SK-N-MC (cell line): ENCODE data around the gene PDZD2.
"Not testable (repeated sequence)": the region's sequence is repeated elsewhere in the genome, so short reads cannot be mapped to it uniquely, and the experiment has no call there.

Experiments used
- DNase-seq: peaks from one replicate; pipeline ENCODE4 v3.0.0-alpha.2; 2011; ENCODE audit warnings: low read depth, low spot score
- H3K27ac ChIP-seq: fragments of 200-600 bp; sonication (generic); 2 replicates; pipeline ENCODE4 v1.5.1; 2016; ENCODE audit warnings: mixed run types
- H3K36me3 ChIP-seq: fragments of 200-600 bp; sonication (generic); 2 replicates; pipeline ENCODE4 v1.6.1; 2017; ENCODE audit warnings: antibody characterized with exemption, low read length, mixed read lengths; ENCODE audit not compliant: insufficient read depth
- H3K4me3 ChIP-seq: fragments of 200-600 bp; sonication (generic); 2 replicates; pipeline ENCODE4 v1.5.1; 2016
- H3K9ac ChIP-seq: fragments of 200-600 bp; sonication (generic); 2 replicates; pipeline ENCODE4 v1.8.0; 2017; ENCODE audit warnings: mixed run types, mixed read lengths; ENCODE audit not compliant: insufficient read length
- H3K9me3 ChIP-seq: fragments of 200-600 bp; sonication (generic); 2 replicates; pipeline ENCODE4 v1.6.1; 2017; ENCODE audit warnings: low read depth, mild to moderate bottlenecking, antibody characterized with exemption, low read length, moderate library complexity, mixed read lengths
- EZH2 ChIP-seq: fragments of 200-600 bp; sonication (generic); IDR thresholded peaks from one replicate; pipeline ENCODE4 v1.6.1; 2017; ENCODE audit warnings: antibody characterized with exemption
- FOXP2 ChIP-seq: optimal IDR thresholded peaks from 2 replicates; pipeline ENCODE3; 2011; ENCODE audit warnings: mild to moderate bottlenecking, moderate library complexity; ENCODE audit not compliant: insufficient read depth; ENCODE audit errors: extremely low read length, control extremely low read depth
- POLR2AphosphoS5 ChIP-seq: IDR thresholded peaks from 2 replicates; pipeline ENCODE4 v1.6.1; 2012; ENCODE audit warnings: mild to moderate bottlenecking, low read depth, low read length, borderline replicate concordance

Gene PDZD2

DNA sequence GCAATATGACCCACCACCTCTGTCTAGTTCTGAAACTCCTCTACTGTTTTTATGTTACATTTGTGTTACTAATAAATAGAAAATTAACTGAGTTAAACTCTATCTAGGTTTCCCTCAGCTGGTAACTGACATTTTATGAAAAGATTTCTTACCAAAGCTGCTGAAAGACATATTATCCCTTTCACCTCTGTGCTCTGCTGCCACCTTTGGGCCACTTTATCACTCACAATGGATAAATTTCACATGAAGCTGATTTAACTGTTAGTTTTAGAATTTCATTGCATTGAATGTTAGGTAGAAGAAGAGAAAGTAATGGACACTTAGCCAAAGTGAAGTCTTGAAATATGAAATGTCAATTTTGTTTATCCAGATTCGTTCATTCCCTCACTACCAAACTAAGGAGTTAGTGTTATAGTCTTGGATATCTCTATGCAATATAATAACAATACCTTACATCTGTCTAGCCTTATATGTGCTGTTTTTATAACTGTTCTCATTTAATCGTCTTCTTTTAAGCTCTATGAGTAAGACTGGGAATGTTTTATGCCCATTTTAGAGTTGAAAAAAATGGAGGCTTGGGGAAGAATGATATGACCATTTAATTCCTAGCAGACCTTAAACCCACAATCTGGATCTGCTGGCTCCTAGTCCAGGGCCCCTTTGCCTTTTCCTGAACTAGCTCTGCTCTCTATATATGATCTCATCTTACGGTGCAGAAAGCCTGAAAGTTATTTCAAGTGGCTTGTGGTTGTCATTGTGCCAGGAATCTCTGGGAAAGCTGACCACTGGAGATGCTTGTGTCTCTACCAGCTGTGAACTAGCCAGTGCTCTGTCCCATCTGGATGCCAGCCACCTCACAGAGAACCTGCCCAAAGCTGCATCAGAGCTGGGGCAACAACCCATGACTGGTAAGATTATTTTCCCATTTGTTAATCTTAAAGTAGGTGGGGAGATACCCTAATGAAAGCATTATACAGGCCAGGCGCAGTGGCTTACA is 438.1 kb downstream of the PDZD2 start:
- Histone ChIP-seq H3K36me3 (no peaks in the 10 kb centered on the region), H3K9me3 (no peaks in the 10 kb centered on the region), H3K27ac (no peak overlapping the region), H3K4me3 (no peak overlapping the region), H3K9ac (no peak overlapping the region)
- TF ChIP-seq FOXP2, result no peak
- TF ChIP-seq EZH2, result no peak
- TF ChIP-seq POLR2AphosphoS5, result no peak
- DNase-seq, result no peak

DNA sequence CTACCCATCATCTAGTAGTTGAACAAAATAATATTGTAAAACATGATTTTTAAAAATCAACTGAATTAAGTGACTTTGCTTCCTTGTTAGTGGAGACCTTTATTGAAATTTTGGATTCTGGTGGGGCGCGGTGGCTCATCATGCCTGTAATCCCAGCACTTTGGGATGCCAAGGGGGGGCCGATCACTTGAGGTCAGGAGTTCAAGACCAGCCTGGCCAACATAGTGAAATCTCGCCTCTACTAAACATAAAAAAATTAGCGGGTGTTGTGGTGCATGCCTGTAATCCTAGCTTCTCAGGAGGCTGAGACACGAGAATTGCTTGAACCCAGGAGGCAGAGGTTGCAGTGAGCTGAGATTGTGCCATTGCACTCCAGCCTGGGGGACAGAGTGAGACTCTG is 439.9 kb downstream of the PDZD2 start:
- H3K9me3 ChIP-seq, DNase-seq, H3K27ac ChIP-seq, H3K4me3 ChIP-seq, H3K9ac ChIP-seq, H3K36me3 ChIP-seq: not testable (repeated sequence)

DNA sequence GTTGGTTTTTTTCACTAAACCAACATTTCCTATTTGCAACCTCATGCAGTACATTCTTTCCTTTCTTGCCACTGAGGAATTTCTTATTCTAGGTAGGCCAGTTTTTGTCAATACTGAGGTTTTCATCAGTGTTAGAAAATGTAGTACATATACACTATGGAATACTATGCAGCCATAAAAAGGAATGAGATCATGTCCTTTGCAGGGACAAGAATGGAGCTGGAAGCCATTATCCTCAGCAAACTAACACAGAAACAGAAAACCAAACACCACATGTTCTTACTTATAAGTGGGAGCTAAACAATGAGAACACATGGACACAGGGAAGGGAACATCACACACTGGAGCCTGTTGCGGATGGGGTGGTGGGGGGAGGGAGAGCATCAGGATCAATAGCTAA is 441.6 kb downstream of the PDZD2 start:
- not testable (repeated sequence) for H3K9me3 ChIP-seq, H3K36me3 ChIP-seq, H3K4me3 ChIP-seq

DNA sequence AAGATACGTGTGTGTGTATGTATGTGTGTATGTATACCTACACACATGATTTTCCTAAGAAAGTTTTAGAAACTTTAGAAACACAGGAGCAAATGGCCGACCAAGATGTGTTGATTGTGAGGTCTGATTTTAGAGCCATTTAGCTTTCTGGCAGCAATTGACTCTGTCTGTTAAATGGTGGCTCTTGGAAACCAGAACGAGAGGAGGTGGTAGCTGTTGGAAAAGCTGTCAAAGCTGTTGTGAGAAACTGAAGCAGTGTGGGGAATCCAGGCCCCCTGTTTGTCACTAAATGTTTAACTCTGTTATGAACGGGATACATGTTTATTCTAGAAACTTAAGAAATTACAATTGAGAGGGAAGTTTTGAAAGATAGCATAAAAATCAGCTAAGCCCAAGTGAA is 443.8 kb downstream of the PDZD2 start:
- H3K27ac ChIP-seq, result no peak overlapping the region
- H3K36me3 ChIP-seq, result no peaks in the 10 kb centered on the region
- TF ChIP-seq POLR2AphosphoS5 (no peak), EZH2 (no peak), FOXP2 (no peak)
- H3K9me3 ChIP-seq, result no peaks in the 10 kb centered on the region
- H3K4me3 ChIP-seq, result no peak overlapping the region
- no peak for DNase-seq
- H3K9ac ChIP-seq, result no peak overlapping the region

More for the DNA sequence above, 441.6 kb downstream of the PDZD2 start:
- not testable (repeated sequence) for H3K9ac ChIP-seq, DNase-seq, H3K27ac ChIP-seq

DNA sequence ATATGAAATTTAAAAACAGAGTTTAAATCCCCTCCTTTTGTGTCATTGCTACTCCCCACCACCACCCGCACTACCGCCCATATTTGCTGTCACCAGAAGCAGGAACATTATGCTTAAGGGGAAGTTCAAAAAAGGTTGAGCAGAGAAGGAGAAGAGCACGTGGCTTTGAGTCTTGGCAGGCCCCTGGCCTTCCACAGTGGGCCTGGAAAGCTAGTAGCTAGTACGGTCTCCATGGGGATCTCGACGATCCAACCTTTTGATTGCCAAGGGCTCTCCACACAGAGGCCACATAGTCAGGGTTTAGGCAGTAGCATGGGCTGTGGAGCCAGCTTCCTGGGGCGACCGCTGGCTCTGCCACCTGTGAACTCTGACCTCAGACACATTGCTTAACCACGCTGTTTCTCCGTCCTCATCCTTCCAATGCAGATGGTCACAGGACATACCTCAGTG is 445.1 kb downstream of the PDZD2 start:
- no peak overlapping the region for H3K9ac ChIP-seq
- no peak for DNase-seq
- no peak for TF ChIP-seq FOXP2
- TF ChIP-seq EZH2, result no peak
- no peak for TF ChIP-seq POLR2AphosphoS5
- H3K36me3 ChIP-seq, result no peaks in the 10 kb centered on the region
- no peaks in the 10 kb centered on the region for H3K9me3 ChIP-seq
- H3K4me3 ChIP-seq, result no peak overlapping the region
- no peak overlapping the region for H3K27ac ChIP-seq

DNA sequence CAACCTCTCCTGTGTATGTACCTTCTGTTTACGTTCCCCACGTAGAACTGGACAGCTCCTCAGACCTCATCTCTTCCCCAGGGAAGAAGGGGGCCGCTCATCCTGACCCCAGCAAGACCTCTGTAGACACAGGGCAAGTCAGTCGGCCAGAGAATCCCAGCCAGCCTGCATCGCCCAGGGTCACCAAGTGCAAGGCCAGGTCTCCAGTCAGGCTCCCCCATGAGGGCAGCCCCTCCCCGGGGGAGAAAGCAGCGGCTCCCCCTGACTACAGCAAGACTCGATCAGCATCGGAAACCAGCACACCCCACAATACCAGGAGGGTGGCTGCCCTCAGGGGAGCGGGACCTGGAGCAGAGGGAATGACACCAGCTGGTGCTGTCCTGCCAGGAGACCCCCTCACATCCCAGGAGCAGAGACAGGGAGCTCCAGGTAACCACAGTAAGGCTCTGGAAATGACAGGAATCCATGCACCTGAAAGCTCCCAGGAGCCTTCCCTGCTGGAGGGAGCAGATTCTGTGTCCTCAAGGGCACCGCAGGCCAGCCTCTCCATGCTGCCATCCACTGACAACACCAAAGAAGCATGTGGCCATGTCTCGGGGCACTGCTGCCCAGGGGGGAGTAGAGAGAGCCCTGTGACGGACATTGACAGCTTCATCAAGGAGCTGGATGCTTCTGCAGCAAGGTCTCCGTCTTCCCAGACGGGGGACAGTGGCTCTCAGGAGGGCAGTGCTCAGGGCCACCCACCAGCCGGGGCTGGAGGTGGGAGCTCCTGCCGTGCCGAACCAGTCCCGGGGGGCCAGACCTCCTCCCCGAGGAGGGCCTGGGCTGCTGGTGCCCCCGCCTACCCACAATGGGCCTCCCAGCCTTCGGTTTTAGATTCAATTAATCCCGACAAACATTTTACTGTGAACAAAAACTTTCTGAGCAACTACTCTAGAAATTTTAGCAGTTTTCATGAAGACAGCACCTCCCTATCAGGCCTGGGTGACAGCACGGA is 448.5 kb downstream of the PDZD2 start:
- Histone ChIP-seq H3K4me3 (no peak overlapping the region), H3K9me3 (no peaks in the 10 kb centered on the region)
- DNase-seq, result no peak

DNA sequence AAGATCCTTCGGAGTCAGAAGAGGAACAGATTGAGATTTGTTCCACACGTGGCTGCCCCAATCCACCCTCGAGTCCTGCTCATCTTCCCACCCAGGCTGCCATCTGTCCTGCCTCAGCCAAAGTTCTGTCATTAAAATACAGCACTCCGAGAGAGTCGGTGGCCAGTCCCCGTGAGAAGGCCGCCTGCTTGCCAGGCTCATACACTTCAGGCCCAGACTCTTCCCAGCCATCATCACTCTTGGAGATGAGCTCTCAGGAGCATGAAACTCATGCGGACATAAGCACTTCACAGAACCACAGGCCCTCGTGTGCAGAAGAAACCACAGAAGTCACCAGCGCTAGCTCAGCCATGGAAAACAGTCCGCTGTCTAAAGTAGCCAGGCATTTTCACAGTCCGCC is 449.3 kb downstream of the PDZD2 start:
- no peak overlapping the region for H3K27ac ChIP-seq
- no peak for DNase-seq
- H3K4me3 ChIP-seq, result no peak overlapping the region
- no peak overlapping the region for H3K9ac ChIP-seq
- TF ChIP-seq EZH2 (no peak), POLR2AphosphoS5 (no peak), FOXP2 (no peak)
- no peaks in the 10 kb centered on the region for H3K36me3 ChIP-seq
- no peaks in the 10 kb centered on the region for H3K9me3 ChIP-seq

More for the DNA sequence above, 448.5 kb downstream of the PDZD2 start:
- TF ChIP-seq FOXP2, result no peak
- no peak for TF ChIP-seq EZH2
- TF ChIP-seq POLR2AphosphoS5, result no peak
- H3K9ac ChIP-seq, result no peak overlapping the region
- H3K36me3 ChIP-seq, result no peaks in the 10 kb centered on the region
- H3K27ac ChIP-seq, result no peak overlapping the region
